GM18517 (cell line): ENCODE results near the gene TANGO6.
"Not testable (repeated sequence)": the region's sequence is repeated elsewhere in the genome, so short reads cannot be mapped to it uniquely, and the experiment has no call there.

Experiments
- ATAC-seq: cut with Tn5 transposase; IDR thresholded peaks from one replicate; pipeline ENCODE4 v1.9.1; 2021; ENCODE audit warnings: mild to moderate bottlenecking, moderate library complexity; ENCODE audit not compliant: unreplicated experiment

The TANGO6 gene

DNA sequence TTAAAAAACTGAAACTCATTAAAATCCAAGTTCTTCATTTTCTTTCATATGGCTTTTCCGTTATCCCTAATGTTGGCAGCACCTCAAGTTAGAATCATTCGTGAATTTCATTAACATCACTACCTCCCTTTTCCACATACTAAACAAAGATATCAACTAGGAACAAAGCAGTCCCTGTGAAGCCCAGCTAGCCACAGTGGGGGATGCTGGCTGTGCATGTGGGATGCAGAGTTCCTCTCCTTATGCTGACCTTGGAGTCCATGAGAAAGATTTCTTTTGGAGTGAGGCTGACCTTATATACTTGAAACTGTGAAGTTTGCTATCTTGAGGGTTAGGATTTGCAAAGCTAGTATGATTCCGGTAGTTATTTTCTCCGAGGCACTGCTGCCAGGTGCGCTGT is 117.6 kb downstream of the TANGO6 start:
- ATAC-seq: no peak

DNA sequence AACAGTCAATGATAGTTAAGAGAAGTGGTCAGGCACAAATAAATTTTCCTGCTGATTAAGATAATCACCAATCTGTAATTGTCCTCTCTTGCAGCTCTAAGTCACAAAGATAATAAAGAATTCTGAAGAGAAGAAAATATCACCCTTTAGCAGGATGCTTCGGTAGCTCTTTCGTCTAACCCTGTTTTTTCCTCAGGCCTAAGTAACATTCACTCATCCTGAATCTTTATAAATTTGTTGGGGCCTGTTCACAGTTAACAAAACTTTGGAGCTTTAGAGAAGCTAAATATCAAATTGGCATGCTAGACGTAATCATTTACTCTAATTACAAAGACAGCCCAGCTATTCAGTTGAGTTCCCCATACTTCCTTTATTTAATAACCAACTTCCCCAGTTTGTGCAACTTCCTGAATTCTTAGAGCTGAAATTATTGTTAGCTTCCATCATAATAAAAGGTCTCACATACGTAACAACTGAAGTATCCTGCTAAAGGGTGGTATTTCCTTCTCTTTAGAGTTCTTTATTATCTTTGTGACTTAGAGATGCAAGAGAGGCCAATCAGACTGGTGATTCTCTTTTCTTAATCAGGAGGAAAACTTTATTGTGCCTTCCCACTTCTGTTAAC is 118.6 kb downstream of the TANGO6 start:
- ATAC-seq: no peak

DNA sequence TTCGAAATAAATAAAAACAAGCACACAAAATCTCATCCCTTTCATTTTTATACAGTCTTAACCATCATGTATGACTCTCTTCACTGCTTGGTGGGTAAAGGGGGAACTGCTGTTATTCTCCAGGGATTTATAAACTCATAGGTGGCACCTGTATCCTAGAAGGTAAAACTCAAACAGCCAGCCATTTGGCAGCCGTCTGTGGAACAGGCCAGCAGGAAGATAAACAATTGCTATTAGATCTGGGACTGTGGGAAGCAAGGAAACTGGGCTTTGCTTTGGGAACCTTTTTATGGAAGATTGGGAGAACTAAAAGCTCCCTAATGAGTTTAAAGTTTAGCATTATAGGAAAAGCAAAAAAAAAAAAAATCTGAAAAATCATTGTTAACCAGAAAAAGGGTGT is 126.0 kb downstream of the TANGO6 start:
- no peak for ATAC-seq

DNA sequence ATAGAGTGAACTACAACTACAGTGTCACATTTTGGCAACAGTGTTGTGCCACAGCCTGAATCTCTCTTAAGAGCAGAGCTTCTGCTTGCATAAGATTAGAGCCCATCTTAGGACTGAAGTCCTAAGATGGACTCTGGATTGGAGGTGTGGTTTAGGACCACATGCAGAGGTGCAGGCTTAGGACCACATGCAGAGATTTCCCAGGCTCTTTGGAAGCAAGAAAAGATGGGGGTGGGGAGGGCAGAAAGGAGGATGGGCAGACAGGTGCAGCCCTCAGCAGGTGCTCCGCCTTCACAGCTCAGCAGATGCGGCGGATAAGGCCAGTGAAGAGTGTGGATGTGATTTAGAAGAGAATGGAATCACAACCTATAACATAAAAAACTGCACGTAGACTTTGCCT is 128.7 kb downstream of the TANGO6 start:
- ATAC-seq: no peak

DNA sequence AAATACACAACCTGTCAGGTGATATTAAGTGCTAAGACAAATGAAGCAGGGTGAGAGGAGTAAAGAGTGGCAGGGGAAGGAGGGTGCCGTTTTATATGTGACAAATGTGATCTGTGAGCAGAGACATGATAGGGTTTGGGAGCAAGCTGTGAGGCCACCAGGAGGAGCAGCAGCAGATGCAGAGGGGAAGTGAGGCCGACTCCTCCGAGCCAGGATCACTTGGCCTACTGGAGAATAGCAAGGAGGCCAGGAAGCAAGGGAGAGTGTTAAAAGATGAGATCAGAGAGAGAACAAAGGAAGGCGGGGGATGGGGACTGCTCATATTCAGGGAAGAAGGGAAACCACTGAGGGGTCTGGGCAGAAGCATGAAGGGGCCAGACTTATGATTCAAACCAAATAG is 129.4 kb downstream of the TANGO6 start:
- no peak for ATAC-seq

DNA sequence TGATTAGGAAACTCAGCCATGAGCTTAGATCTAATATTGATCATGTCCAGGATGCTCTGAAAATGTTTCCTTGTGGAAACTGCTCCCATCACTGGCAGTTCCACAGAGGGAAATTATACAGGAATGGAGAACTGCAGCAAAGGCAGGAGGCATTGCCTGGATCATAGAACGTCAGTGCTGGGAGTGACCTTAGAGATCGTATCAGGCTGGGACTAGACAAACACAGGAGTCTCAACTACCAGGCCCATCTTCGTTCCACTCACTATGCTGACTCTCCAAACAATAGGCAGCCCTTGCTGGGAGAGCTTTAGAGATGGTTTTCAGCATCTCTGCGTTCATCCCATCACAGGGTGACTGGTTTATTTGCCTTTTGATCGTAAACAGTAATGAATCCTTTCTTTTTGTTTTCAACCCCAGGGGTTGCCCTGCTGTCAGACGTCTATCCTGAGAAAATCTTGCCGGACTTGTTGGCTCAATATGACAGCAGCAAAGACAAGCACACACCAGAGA is 130.3 kb downstream of the TANGO6 start:
- ATAC-seq: no peak

DNA sequence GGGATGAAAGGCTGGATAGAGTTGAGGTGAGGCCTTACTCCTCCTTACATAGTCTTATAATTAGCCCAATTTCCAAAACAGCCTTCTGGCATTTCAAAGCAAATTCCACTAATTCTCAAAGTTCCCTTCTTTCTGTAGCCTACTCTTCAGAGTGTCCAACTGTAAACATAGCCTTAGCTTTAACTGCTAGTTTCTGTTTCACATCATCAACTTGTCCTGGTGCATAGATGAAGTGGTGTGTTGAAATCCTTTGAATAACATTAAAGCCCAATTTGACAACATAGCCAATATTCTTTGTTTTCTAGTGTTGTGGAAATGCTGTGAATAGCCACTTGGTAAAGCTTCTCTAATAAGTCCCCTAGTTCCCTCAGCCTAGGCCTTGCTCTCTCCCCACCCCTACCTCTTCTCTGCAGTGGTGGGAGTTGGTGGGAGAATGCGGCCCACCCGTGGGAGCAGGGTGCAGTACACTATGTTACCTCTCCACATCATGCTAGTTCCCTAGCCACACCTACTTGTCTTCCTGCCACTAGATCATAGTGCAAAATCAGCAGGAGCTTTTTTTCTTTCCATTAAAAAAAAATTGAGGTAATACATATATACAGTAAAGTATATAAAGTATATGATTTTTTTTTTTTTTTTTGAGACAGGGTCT is 135.1 kb downstream of the TANGO6 start:
- no peak for ATAC-seq

DNA sequence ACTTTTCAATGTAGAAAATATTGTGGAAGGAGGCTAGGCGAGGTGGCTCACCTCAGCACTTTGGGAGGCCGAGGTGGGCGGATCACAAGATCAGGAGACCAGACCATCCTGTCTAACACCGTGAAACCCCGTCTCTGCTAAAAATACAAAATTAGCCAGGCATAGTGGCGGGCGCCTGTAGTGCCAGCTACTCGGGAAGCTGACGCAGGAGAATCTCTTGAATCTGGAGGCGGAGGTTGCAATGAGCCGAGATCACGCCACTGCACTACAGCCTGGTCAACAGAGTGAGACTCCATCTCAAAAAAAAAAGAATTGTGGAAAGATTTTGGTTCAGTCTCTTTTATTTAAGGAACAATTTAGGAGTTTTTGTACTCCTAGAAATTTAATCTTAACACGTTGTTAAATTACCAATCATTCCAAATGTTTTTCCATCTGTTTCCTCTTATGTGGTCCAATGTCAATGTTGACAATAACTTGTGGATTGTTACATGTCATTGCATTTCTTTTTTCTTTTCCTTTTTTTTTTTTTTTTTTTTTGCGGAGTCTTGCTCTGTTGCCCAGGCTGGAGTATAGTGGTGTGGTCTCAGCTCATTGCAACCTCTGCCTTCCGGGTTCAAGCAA is 137.5 kb downstream of the TANGO6 start:
- no peak for ATAC-seq

DNA sequence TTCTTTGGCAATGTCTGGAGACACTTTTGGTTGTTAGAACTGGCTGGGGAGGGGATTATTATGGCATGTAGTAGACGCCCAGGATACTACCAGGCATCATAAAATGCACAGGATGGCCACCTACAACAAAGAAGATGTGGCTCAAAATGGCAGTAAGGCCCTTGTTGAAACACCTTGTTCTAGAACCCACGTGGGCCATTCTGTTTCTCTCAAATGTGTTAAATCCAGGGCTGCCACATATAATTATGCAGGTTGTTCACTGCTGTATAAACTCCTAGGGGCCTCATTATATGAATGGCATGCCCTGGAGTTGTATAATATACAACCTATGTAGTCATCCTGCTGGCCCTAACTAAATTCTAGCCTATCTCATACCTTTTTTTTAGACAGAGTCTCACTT is 138.6 kb downstream of the TANGO6 start:
- no peak for ATAC-seq

DNA sequence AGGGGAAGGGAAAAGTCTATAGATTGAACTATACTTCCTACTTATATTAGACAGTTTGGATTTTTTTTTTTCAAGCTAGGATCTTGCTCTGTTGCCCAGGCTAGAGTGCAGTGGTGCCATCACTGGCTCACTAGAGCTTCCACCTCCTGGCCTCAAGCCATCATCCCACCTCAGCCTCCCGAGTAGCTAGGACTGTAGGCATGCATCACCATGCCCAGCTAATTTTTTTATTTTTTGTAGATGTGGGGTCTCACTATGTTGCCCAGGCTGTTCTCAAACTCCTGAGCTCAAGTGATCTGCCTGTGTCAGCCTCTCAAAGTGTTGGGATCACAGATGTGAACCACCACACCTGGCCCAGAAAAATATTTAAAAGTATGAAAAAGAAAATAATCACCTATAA is 141.1 kb downstream of the TANGO6 start:
- no peak for ATAC-seq

DNA sequence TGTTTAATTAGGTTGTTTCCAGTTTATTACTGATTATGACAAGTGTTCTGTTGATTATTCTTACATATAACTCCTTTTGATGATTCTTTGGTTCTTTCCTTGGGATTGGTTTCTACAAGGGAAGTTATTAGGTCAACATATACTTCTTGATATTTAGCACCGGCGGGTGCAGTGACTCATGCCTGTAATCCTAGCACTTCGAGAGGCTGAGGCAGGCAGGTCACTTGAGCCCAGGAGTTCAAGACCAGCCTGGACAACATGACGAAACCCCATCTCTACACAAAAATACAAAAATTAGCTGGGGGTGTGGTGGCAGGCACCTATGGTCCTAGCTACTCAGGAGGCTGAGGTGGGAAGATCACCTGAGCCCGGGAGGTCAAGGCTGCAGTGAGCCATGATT is 141.9 kb downstream of the TANGO6 start:
- ATAC-seq: no peak

DNA sequence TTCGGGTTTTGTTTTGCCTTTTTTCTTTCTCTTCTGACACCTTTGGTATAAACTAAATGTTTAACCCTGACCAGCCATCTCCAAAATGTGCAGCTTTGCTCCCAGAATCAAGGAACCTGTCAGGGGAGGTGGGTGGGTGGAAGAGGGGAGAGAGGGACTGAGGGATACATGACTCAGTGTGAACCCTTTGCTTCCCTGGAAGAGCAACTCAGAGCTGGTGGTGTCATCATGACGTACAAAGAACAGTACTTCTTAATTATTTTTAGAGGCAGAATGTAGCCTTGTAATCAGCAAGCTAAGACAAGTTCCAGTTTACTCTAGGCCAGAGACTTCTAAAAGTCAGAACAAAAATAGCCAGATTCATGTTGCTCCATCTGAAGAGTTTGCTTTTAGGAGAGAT is 142.5 kb downstream of the TANGO6 start:
- no peak for ATAC-seq

DNA sequence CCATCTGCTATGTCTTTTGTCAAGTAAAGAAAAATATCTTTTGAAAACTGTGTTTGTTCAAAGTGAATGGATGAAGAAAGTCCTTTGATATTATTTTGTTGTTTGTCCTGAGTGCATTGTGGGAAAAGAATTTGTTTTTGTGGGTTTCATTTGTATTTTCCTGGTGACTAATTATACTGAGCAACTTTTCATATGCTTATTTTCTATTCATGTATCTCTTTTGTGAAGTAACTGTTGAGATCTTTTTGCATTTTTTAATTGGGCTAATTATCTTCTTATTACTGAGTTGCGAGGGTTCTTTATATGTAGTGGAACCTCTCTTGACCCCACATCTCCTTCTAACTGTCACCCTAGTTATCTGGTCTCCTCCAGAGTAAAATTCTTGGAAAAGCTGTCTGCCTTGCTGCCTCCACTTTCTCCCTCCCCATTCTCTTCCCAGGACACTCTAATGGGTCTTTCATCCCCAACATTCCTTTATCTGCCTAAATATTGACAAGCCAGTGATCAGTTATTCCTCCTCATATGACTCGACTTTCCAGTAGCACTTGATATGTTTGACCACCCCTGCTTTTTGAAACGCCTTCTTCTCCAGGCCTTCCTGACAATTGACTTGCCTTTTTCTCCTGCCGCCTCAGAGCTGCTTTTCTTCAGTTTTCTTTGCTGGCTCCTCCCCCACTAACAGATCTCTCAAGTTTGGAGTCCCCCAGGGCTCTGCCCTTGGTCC is 144.6 kb downstream of the TANGO6 start:
- no peak for ATAC-seq

DNA sequence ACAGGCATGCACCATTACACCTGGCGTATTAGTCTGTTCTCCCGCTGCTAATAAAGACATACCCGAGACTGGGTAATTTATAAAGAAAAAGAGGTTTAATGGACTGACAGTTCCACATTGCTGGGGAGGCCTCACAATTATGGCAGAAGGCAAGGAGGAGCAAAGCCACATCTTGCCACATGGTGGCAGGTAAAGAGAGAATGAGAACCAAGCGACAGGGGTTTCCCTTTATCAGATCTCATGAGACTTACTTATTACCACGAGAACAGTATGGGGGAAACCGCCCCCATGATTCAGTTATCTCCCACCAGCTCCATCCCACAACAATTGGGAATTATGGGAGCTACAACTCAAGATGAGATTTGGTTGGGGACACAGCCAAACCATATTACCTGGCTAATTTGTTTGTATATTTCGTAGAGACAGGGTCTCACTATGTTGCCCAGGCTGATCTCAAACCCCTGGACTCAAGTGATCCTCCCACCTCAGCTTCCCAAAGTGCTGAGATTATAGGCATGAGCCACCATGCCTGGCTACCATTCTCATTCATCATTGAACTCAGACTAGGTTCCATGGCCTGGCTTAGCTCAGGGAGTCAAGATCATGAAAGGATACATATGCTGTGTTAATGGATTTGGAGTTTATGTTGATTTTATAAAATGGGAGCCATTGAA is 147.0 kb downstream of the TANGO6 start:
- not testable (repeated sequence) for ATAC-seq

DNA sequence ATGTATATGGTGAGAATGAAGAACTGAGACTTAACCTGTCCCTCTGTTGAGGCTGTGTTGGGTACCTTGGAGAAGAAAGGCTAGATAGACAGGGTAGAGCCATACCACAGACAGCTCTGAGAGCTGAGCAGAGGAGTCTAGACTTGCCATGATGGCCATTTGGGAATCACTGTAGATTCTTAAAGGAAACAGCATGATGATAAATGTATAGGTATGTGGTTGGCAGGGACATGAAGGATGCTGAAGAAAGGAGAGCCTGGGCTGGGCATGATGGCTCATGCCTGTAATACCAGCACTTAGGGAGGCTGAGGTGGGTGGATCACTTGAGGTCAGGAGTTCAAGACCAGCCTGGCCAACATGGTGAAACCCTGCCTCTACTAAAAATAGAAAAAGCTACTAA is 147.7 kb downstream of the TANGO6 start:
- ATAC-seq: no peak

DNA sequence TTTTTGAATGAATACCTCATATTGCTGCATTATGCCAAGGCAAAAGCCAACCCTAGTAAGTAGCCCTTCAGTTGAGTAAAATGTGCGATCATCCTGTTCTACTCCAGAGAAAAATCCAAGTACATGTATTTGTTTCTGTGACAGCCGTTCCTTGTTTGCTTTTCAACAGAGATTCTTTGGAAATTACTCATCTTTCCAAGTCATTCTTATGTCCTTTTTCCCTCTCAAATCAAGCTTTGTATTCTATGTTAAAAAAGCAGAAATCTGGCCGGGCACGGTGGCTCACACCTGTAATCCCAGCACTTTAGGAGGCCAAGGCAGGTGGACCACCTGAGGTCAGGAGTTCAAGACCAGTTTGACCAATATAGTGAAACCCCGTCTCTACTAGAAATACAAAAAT is 149.2 kb downstream of the TANGO6 start:
- ATAC-seq: no peak

DNA sequence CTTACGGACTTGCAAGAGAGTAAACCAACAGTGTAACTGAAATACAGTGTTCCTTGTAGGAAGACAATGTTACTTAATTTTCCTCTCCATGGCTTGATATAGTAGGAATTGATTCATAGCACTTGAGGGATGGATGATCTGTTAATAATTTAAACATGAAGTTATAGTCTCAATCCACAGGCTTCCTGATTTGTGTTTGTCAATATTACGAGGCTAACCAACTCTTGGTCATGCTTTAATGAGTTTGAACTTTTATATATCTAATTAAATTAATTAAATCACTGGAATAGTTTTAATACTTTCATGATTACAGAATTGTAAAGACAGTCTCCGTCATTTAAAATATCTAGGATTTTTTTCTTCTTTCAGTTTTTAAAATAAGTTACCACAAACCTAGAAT is 150.1 kb downstream of the TANGO6 start:
- no peak for ATAC-seq

DNA sequence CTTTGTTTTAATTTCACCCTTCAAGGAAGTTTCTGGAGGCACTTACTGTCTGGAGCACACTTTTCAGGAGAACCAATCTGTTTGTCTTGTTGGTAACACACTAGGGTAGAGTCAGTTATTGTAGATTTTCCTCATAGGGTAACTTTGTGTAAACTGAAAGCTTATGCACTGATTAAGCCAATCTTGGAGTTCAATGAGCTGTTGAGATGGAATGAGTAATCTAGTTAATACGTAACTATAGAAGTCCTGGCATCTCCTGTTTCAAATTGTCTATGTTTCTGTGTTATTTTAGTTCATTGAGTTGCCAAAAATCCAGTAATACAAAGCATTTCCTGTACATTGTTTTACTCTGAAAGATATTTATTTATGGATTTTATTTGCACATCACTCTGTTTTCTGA is 150.6 kb downstream of the TANGO6 start:
- no peak for ATAC-seq

DNA sequence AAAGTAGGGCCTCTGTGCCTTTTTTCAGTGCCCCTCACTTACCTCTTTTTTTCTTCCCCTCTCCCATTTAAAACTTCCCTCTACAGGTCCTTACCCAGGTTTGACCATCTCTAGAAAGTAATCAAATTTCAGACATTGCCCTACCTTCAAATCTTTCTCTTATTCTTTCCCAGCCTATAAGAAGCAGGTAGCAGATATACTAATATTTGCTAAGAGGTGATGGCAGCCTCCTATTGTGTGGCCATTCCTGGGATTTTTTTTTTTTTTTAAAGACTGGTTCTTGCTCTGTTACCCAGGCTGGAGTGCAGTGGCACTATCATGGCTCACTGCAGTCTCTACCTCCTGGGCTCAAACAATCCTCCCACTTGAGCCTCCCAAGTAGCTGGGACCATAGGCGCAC is 151.0 kb downstream of the TANGO6 start:
- no peak for ATAC-seq

DNA sequence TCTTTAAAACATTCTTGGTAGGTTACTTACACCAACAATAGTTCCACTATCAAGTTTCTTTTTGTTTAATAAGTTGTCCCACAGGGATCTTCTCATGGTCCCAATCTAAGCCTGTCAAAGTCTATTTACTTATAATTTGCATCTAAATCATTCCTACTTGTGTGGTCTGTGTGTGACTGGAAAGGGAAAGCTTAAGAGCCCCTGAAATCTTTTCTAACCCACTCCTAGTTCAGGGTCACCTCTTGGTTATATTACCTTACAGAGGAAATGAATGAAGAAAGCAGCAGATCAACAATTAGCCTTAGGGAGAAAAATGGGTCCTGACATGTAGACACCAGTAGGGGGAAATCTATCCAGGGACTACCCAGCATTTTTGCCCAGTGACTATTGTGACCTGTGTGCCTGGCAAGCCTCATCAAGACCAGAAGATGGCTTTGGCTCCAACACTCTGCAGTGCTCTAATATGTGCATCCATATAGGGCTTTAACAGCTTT is 151.7 kb downstream of the TANGO6 start:
- no peak for ATAC-seq

DNA sequence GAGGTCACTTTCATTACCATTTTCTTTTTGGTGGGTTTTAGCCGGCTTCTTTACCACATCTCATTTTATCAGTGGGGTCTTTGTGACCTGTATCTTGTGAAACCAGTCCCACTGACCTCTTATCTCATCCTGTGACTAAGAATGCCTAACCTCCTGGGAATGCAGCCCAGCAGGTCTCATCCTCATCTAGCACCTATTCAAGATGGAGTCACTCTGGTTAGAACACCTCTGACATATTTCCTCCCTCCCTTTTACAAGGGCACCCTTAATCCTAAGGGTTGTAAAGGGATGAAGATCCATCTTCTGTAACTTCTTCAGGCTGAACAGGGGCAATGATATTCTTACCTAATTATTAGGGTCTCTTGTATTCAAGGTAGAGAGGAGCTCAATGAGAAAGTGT is 154.2 kb downstream of the TANGO6 start:
- ATAC-seq: no peak
